NCI-H2029 treated with DMSO at 0.1 percent for 48 hours (cell line): Measurements from ENCODE around the gene PRDM2.

Experiments
- DNase-seq: peaks from one replicate; lab custom pipeline; 2025; lab: John Stamatoyannopoulos, UW

PRDM2 gene

DNA sequence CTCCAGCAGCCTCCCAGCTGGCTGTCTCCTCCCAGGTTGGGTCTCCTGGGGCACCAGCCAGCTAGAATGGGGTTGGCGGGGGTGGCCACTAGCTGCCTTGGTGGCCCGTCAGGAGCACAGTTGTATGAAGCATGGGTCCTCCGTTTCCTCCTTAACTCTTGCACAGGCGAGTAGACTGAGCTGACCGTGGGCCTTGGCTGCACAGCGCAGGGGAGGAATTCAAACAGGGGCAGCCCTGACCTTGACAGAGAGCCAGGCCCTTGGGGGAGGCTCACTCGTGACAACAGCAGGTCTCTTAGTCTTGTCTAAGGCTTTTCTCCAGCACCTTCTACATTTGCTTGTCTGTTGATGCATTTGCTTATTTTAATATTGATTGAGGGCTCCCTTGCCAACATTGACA lies 114.1 kb downstream of the PRDM2 start:
- DNase-seq: no peak

DNA sequence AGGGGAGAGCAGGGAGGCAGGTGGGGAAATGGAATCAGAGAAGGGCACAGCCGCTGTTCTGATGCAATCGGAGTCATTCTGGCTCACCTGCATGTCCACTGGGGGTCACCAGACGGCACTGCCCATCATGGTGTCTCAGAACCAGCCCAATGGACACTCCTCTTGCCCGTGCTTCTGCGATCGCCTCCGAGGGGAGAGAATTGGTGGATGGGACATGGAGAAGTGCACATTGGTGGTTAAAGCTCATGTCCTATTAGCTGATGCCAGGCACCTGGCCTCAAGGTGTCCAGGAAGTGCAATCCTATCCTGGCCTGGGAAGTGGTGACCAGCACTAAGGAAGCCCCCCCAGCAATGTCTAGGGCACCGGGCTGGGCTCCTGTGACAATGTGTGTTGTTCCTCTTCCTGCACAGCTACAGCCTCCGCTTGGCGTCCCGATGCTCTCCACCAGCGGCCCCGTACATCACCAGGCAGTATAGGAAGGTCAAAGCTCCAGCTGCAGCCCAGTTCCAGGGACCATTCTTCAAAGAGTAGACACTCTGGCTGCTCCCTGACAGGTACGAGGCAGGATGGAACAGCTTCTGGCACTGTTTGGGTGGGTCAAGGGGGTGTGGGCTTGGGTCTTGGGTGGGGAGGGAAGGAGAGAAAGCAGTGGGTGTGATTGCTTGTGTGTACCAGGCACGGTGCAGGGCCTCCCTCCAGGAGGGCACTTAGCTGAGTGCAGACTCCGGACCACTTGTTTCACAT lies 116.2 kb downstream of the PRDM2 start:
- DNase-seq: no peak

DNA sequence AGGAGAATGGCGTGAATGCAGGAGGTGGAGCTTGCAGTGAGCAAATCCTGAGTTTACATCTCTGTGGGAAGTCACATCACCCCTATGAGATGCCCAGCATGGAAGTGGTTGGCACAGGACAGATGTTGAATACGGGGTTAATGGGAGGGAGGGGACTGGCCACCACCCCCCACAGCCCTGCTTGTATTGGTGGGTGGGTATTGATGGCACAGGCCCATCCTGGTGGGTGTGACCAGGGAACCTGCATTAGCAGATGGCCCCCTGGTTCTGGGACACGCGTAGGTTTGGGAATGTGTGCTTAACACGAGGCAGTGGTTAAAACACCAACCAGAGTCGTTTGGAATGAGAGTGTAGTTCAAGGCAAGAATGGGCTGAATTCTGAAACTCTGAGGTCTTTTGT lies 117.9 kb downstream of the PRDM2 start:
- no peak for DNase-seq

- DNase-seq: no peak
Observed at GRCh38 chr1:13818926-13819325, 118.9 kb downstream of the PRDM2 start.

DNA sequence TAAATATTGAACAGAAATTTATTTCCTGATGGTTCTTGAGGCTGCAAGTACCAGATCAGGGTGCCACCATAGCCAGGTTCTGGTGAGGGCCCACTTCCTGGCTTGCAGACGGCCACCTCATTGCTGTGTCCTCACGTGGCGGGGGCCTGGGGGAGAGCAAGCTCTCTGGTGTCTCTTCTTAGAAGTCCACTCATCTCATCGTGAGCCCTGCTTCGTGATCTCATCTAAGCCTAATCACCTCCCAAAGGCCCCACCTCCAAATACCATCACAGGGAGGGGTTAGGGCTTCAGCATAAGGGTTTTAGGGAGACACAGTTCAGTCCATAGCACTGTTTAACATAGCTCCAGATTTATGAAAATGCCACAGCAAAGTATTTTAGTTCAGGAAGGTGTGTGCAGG lies 119.7 kb downstream of the PRDM2 start:
- no peak for DNase-seq

- DNase-seq: no peak
Observed at GRCh38 chr1:13820055-13820454, 120.1 kb downstream of the PRDM2 start.

GRCh38 chr1:13820456-13820855 lies 120.5 kb downstream of the PRDM2 start:
- DNase-seq: no peak

DNA sequence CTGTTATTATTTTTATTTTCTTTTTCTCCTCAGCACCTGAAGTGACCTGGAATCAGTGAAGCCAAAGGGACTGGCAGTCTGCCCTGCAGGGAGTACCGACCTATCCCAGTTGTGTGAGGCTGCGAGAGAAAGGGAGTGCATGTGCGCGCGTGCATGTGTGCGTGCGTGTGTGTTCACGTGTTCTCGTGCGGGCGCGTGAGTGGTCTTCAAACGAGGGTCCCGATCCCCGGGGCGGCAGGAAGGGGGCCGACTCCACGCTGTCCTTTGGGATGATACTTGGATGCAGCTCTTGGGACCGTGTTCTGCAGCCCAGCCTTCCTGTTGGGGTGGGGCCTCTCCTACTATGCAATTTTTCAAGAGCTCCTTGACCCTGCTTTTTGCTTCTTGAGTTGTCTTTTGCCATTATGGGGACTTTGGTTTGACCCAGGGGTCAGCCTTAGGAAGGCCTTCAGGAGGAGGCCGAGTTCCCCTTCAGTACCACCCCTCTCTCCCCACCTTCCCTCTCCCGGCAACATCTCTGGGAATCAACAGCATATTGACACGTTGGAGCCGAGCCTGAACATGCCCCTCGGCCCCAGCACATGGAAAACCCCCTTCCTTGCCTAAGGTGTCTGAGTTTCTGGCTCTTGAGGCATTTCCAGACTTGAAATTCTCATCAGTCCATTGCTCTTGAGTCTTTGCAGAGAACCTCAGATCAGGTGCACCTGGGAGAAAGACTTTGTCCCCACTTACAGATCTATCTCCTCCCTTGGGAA lies 123.3 kb downstream of the PRDM2 start:
- DNase-seq: no peak

DNA sequence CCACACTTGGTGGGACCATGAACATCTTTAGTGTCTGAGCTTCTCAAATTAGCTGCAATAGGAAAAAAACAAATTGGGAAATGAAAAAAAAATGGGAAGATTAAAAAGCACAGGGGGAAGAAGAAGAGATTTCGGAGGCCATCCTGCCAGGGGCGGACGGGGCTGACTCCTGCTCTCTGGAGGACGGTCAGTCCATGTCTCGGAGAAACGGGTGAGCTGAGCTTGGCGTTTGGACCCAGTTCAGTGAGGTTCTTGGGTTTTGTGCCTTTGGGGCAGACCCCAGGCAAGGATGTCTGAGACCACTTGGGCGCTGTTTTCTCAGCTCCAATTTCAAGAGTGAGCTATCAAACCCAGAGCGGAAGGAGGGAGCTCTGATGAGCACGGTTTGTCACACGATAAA lies 123.9 kb downstream of the PRDM2 start:
- no peak for DNase-seq

DNA sequence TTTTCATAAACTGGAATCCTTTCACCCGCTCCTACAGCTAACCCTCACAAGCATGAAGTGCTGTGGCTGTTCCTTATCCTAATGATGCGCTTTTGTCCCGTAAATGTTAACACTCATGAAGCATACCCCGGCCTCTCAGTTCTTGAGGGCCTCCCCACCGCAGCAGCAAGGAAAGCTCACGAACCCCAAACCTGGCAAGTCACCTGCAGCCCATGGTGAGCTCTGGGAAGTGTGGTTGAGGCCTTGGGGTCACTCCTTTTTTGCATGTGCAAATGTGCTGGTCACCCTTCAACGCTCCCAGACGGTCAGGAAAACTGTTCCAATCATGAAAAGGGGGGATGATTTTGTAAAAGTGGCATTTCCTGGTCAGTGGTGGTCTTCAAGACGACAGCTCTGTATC lies 124.6 kb downstream of the PRDM2 start:
- no peak for DNase-seq

DNA sequence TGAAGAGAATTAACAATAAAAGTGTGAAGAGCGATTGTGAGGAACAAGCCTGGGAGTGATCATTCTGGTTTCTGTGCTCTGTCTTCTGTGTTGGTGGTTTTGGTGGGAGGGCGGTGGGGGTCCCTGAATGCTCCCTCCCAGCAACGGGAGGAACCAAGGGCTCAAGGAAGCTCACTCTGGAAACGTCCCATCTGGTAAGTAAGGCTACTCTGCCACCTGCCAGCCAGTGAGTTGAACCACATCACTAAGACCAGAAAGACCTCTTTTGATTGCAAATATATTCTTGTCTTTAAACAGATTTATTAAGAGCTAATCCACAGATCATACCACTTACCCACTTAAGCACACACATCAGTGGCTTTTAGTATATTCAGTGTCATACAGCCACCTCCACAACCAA lies 125.0 kb downstream of the PRDM2 start:
- no peak for DNase-seq

GRCh38 chr1:13826009-13826408 lies 126.0 kb downstream of the PRDM2 start:
- no peak for DNase-seq

DNA sequence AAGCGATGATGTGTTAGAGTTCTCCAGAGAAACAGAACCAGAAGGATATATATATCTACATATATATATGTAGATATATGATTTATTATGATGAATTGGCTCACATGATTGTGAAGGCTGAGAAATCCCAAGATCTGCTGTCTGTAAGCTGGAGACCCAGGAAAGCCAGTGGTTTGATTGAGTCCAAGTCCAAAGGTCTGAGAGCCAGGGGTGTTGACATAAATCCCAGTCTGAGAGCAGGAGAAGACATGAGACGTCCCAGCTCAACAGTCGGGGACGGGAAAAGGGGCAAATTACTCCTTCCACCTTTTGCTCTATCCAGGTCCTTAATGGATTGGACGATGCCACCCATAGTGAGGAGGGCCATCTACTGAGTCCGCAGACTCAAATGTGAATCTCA lies 126.6 kb downstream of the PRDM2 start:
- DNase-seq: no peak

- no peak for DNase-seq
Observed at GRCh38 chr1:13828454-13829151, 128.6 kb downstream of the PRDM2 start.

DNA sequence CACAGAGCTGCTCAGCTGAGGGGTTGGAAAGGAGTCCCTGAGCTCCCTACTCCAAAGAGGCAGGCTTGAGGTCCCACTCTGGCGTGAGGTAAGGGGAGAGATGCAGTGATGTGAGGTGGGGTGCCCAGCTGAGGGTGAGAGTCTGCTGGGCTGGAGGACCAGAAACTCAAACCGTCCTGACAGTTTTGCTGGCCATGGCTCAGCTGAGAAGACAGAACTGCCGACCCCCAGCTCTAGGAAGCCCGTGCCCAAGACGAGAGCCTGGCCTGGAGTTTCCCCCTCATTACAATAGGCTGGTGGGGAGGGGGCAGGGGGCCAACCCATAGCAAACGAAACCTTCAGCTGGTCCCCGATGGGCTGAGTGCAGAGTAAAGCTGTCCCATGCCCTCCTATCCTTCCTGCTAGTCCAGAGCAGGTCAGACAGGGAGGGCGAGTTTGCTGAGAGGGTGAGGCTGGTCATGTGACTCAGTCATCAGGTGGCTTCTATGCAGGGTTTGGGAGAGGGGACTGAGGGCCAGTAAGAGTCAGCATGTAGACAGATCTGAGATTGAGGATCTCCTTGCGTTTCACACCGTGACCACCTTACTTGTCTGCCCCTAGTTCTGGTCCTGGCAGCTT lies 129.3 kb downstream of the PRDM2 start:
- no peak for DNase-seq

- DNase-seq: no peak
Observed at GRCh38 chr1:13830170-13830569, 130.2 kb downstream of the PRDM2 start.

- peak; percentile 55 for DNase-seq
Observed at GRCh38 chr1:13830616-13831280, 130.8 kb downstream of the PRDM2 start.

DNA sequence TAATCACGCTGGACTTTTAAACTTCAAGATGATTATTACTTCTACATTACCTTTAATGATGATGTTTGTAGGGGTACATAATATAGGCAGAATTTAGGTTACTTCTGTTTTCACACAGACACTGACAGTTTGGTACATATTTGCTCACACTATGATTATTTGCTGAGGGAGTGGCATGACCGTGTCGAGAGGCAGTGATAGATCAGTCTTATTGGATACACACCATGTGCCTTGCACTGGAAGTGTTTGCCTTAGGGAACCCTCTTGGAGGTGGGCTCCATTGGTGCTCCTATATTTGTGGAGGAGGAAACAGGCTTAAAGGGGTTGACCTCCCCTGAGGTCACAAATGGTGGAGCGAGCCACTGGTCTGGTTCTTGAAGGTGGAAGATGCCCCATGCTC lies 132.1 kb downstream of the PRDM2 start:
- DNase-seq: no peak

- DNase-seq: peak; percentile 90
Observed at GRCh38 chr1:13832536-13832935, 132.5 kb downstream of the PRDM2 start.

DNA sequence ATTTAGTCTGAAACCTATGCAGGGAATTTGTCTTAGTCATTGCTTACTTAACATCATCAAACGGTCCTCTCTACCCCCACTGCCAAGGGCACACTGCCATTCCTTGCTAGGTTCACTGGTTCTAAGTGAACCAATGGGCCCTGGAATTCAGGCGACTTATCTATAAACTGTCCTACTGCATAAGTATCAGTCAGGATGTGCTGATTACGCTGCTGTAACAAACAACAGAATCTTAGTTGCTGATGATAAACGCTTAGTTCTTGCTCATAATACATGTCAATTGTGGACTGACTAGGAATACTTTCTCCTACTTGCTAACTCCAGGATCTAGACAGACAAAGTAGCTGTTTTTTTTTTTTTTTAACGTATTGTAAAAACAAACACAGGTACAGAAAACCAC lies 136.1 kb downstream of the PRDM2 start:
- no peak for DNase-seq

GRCh38 chr1:13836631-13837030 lies 136.6 kb downstream of the PRDM2 start:
- no peak for DNase-seq

GRCh38 chr1:13838236-13838635 lies 138.2 kb downstream of the PRDM2 start:
- no peak for DNase-seq
